RKO (cell line): ENCODE data around the gene RASSF3.
"Not testable (repeated sequence)": the region's sequence is repeated elsewhere in the genome, so short reads cannot be mapped to it uniquely, and the experiment has no call there.

ENCODE experiments used
- DNase-seq: peaks from one replicate; pipeline ENCODE4 v3.0.0-alpha.2; 2016; ENCODE audit warnings: low spot score

The RASSF3 gene

DNA sequence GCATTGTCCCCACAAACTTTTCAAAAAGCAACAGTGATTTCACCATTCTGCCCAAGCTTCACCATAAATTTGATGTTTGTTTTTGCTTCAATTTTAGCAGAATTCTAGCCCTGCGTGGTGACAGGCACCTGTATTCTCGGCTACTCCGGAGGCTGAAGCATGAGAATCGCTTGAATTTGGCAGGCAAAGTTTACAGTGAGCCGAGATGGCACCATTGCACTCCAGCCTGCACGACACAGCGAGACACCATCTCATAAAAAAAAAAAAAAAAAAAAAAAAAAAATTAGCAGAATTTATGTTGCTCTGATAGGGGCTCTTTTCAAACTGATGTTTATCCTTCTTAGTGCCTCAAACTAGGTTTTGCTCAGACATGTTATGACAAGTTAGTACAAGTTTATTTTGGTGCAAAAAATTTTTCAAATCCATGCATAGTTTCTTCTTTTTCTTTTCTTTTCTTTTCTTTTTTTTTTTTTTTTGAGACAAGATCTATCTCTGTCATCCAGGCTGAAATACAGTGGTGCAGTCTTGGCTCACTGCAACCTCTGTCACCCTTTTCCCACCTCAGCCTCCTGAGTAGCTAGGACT lies 24.3 kb downstream of the RASSF3 start:
- DNase-seq, result no peak

DNA sequence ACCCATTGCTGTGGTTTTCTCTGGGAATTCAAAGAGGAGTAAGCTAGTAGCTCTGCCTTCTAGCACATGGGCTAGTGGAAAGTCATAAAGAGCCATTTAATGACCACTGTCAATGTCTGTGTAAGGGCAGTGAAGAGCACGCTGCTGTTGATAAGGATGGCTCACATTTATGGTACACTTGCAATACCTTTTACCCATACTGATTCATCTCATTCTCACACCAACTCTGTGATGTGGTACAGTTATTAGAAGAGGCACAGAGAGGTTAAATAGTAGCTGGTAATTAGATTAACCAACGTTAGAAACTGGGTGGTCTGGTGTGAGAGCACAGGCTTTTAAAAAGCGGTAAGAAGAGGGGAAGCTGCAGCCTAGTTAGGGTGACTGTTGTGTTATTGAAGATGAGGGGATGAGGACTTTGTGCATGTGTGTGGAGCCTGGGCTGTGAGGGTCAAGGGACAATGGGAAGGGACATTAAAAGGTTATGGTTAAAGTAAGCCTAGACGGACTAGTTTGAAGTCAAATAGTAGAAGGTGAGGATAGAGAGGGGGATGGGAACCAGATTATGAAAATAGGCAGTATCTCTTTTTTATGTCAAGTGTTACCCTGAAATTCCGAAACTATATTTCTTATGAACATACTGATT lies 25.2 kb downstream of the RASSF3 start:
- DNase-seq, result no peak

DNA sequence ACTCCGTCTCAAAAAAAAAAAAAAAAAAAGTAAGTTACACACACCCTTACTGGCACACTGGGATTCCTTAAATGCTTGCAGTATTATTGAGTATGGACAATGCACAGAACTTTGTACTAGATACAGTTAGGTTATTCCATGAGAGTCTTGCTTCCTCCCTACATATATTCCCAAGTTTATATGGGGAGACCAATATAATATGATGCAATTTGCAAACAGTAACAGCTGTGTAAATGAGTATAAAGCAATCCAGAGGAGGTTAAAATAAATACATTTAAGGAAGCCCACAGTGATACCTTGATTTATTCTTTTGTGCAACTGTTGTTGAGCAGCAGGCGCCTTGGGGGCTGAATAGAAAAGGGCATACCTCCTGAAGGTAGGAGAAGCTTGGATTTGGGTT lies 26.6 kb downstream of the RASSF3 start:
- DNase-seq, result no peak

DNA sequence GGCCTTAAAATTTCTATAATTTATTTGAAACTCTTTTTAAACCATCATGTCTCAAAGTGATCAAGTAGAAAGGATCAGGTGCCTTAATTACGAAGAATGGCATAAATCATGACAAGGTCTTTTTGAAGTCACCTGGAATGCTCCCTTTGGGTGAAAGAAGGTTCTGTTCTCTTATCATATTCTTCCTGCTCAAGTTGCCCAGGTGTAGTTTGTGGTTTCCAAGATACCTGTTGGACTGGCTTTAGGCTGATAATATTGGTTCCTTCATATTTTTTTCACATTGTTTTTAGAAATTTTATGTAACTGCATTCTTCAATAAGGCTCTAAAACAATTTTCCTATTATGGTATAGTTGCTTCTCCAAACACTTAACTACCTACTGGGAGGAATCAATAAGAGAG lies 29.2 kb downstream of the RASSF3 start:
- no peak for DNase-seq

DNA sequence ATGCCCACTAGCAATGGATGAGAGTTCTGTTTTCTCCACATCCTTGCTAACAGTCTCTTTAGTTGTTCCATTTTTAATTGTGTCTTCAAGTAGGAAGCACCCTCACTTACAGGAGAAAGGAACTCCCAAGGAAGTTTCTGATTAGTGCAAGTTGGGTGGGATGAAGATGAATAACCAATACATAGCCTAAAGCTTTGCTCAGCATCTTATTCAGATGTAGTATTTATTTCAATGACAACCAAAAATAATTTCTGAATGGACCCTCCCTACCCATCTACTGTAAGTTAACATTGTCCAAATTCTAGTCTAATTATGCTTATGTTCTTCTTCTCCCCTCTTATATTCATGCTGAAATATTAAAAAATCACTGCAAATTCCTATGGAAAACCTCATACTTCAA lies 36.0 kb downstream of the RASSF3 start:
- no peak for DNase-seq

DNA sequence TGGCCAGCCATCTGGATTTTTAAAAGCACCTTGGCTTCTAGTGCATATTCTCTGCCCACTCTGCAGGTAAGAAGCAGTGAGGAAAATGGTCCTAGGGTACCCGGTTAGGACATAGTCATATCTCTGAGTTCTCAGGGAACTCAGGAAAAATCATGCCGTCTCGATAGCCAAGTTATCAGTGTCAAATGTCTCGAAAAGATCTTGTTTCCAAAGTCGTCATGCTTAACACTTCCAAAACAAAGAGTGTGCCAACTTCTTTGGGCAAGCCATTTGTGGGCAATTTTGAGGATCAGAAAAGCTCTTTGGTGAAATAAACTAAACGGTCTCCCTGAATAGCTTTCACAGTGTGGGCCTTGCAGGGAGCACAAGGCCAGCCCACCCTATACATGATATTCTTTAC lies 39.2 kb downstream of the RASSF3 start:
- no peak for DNase-seq

DNA sequence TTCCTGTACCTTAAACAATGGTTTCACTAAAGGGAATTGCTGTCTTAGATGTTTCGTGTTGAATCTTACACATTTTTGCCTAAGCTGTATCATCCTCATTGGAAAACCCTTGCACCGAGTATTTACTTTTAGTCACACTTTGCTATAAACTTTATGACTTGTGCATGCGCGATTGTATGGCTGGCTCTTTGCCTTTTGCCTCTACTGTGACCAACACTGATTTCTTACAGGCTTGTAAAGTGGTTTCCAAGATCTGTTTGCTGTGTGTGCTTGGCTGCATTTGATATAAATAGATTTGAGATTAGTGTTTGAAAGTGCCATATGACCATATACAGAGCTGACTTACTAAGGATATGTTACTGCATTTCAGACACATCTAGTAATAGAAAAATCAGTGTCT lies 40.5 kb downstream of the RASSF3 start:
- DNase-seq, result no peak

DNA sequence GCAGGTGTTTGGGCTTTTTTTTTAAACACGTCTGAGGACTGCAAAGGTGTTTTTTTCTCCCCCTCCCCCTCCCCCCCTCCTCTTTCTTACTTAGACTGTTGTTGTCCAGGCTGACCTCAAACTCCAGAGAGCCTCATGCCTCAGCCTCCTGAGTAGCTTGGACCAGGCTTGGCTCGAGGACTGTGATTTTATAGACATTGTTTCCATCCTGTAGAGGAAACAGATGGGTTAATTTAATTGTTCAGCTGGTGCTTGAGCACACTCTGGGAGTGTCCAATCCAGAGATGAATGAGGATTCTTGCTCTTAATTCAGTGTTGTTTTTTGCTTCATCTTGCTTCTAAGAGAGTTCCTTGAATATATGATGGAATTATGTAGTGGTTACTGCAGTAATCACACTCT lies 42.1 kb downstream of the RASSF3 start:
- no peak for DNase-seq

DNA sequence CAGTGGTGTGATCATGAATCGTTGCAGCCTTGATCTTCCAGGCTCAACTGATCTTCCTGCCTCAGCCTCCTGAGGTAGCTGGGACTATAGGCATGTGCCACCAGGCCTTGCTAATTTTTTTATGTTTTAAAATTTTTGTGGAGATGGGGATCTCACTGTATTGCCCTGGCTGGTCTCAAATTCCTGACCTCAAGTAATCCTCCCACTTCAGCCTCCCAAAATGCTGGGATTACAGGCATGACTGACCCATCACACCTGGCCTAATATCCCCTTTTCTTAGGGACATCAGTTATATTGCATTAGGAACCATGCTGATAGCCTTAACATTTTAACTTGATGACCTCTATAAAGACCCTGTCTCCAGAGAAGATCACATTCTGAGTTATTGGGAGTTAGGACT lies 42.8 kb downstream of the RASSF3 start:
- no peak for DNase-seq

DNA sequence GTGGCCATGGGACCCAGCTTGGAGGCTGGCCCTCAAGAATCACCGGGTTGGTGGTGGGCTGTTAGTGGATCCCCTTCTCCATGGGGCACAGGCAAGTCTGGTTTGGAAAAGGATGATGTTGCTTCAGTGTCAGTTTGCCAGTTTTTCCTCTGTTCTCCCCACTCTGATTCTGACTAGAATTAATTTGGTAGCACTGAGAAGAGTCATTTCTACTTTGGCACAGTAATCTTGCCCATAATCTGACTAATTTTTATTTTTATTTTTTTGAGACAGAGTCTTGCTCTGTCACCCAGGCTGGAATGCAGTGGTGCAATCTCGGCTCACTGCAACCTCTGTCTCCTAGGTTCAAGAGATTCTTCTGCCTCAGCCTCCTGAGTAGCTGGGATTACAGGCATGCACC lies 43.6 kb downstream of the RASSF3 start:
- DNase-seq, result not testable (repeated sequence)

DNA sequence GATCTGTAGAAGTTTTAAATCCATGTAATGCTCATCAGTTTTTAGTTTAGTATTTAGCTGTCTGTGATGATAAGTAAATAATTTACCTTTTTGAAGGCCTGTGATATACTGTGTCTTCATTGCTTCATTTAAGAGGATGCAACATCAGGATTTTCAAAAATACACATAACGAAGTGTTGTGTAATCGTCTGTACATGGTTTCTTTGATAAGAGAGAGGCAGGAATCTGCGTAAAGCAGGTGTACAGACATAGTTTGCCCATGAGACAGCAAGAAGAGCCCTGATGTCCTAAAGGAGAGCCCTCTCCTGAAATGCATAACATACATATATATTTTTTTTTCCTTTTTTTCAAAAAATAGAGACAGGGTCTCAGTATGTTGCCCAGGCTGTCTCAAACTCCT lies 44.8 kb downstream of the RASSF3 start:
- no peak for DNase-seq

DNA sequence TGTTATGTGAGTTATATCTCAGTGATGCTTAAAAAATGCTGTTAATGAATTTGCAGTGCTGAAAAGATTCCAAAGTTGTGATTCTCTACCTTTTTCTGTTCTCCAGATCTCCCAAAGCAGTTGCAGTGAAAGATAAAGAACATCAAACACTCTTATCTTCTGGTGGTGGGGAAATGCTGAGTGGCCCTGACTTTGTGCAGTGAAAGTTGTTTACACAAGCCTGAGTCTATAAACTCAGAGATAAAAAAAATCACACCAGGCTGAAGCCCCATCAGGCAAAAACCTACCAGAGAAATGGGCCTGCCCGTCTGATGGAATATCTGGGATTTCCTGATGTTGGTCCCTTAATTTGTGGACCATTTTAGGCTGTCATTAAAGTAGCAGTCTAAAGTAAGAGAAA lies 46.1 kb downstream of the RASSF3 start:
- DNase-seq, result no peak

DNA sequence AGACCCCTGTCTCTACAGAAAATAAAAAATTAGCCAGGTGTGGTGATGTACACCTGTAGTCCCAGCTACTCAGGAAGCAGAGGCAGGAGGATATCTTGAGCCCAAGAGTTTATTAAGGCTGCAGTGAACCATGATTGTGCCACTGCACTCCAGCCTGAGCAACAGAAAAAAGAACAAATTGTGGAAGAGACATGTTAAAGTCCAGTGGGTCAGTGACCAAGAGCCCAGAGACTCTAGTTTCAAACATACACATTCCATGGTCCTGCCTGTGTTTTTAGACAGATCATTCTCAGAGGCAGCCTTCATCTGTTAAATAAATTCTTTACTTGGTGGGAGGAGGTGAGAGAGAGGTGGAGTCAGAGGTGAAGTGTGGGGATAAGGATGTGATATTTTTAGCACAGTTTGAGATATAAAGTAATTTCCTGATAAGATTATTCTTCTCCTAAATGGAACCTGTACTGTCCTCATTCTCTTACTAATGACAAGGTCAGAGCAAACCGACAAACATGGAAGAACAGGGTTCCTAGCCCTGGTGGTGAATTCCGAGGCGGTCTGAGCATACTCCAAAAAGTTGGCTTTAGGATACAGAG lies 48.7 kb downstream of the RASSF3 start:
- no peak for DNase-seq

DNA sequence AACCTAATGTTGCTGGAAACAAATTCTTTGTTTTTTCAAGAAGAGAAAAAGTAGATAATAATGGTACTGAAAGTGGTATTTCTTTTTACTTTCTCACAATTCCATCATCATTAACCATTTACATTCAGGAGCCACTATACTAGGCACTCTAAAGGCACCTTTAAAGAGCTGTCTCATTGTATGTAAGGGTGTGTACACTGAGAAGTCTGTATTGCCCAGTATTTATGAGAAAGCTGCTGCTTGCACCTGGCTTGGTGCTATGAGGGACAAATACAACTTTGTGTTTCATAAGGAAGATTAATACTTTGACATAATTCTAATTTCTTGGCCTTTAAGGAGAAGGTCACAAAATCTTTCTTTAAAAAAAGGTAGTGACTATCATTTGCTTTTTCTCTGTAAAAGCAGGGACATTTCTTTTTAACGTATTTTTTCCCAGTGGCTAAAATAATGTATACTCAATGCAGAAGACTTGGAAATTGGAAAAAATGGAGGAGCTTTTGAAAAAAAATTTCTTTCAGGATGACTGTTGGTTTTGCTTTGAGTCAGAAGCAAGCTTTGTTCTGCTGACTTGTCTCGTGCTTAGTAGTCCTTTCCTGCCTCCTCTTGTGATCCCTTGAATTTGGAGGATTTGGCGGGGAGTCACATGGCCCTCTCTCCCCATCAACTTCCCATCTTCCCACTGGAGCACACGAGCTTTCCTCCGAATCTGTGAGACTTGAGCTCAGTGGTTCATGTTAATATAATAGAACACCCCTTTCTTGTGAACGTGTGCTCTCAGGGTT lies 50.1 kb downstream of the RASSF3 start:
- DNase-seq, result no peak

DNA sequence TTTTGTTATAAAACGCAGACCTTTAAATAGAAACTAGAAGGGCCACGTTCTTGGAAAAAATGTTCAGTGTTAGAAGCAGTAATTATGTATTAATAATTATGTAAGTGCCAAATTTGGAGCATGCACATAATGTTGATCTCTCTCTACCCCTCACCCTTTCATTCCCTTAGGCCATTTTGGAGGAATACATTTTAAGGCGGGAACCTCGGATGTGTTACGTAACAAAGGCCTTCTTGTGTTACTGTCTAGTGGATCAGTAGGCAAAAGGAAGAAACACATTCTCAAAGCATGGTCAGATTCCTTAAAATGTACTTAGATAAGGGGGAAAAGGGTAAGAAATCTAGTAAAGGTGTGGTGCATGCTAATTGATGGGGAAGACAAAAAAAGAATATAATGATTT lies 52.7 kb downstream of the RASSF3 start:
- DNase-seq, result no peak

DNA sequence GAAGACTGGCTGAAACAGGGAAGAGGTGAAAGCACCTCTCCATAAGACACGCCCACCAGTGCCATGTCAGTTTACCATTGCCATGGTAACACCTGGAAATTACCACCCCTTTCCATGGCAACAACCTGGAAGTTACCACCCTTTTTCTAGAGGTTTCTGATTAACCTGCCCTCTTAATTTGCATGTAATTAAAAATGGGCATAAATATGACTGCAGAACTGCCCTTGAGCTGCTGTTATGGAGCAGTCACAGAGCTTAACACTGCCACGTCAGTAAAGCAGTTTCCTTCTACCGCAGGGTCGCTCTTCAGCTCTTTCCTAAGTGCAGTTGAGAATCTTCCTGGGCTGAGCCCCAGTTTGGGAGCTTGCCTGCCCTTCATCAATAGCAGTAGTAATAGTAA lies 55.2 kb downstream of the RASSF3 start:
- no peak for DNase-seq

DNA sequence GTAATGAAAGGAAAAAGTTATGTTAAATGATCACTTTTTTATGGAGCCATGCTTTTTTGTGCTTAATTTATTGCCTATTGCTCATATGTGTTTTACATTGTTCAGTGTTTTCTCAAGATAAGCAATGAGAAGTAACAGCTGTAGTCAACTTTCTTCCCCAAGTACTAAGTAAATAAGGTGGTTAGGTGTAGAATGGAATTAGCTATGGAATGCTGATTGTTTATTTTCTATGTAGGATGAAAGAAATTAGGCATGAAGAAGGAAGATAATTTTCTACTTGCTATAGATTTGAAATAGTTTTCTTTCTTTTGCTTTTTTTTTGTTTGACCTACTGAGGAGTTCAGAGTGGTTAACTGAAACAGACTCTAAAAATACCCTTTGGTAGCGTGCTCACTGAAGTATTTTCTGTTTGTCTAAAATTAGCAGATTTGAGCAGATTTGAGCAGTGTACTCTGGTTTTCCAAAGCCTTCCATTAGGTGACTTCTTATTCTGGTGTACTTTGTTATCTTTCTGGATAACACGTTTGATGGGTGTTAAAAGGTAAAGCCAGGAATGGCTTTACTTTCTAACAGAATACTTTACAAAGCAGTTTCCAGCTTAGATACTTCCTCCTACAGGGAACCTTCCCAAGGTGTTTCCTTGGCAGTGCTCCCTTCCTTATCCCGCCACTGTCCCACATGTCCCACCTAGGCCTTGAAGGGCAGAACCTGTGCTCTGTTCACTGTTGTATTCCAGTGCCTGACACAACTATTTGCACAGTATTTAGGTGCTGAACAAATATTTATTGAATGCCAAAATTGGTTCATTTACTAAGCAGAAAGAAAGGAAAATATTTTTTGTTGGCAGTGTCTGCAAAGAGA lies 56.0 kb downstream of the RASSF3 start:
- DNase-seq, result no peak

DNA sequence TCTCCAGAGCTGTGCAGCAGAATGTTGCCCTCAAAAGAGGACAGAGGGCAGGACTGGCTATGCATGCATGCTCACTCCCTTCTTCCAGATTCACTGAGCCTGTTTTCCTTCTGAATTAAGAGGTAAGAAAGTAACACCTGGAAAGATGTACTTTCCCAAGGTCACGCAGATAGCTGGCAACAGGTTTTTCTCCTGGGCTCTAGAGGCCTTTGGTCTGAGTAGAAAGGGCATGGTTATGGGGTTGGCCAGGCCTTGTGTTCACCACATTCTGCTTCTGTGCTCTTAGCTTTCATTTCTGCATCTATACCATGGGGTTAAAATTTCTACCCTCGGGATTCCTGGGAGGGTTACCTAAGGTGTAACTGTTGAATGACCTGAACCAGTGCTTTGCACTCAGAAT lies 57.5 kb downstream of the RASSF3 start:
- no peak for DNase-seq

DNA sequence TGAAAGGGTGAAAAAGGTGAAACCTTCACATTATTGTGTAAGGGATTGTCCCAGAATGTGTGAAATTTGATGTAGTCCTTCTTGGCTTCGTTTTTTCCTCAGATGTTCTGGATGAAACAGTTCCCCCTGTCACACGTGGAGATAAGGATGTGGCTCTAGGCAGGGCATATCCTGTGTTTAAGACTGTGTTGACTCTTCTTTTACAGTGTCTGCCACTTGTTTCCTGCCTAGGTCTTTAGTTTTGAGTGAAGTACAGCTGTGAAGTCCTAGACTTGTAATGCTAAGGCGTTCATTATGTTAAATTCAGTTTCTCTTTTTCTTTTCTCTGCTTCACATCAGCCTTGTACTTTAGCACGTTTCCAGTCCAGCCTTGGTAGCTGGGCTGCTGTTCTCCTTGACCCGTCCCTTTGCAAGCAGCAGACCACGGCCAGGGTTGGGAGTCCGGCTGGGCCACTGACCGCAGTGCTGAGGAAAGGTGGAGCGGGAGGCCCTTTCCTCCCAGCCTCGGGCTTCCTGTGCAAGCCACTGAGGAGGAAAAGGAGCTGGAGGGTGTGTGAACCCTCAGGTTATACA lies 59.1 kb downstream of the RASSF3 start:
- DNase-seq, result no peak

DNA sequence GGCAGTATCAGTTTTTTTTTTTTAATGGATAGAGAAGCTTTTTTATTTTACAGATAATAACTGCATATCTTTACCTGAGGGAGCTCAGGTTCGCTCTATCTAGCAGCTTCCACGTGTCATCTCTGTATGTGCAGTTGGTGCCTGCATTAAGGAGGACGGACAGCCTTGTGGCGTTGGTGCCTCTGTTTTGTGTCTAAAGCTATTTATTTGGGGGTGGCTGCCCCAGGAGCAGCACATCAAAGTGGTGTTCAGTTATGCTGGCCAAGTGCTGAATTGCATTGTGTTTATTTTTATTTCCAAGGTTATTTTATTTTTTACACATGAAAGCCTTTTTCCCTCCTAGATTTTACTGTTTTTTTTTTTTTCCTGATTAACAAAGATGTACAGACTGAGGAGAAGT lies 59.7 kb downstream of the RASSF3 start:
- no peak for DNase-seq

DNA sequence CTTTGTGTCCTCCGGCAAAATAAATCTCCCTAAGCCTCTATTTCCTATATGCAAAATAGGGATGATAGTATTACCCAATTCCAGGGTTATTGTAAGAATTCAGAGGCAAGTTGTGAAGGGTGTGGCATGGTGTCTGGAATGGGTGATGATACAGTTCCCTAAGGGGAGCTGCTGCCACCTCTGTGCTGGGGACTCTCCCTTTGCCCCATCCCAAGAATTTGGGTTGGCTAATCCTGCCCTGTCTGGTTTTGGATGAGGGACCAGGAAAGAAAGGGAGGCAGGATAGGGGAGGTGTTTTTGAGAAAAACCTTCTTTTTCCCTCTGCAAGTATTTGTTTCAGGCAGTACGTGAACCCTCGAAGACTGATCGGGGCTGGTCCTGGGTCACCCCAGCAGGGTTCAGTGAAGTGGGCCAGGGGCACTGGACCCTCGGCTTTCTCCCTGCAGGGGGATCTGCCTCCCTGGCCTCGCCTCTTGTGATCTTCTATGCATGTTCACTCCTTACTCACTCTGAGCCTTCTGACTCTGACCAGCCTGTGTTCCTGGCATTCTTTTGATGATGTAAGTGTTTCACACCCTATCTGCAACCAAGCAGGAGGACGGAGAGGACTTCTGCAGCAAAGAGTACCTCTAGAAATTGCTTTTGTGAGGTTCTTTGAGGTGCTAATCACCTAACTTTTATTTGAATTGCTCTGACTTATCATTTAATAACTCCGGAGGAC lies 60.8 kb downstream of the RASSF3 start:
- DNase-seq, result no peak
